NCI-H2107 treated with DMSO at 0.1 percent for 48 hours (cell line): ENCODE data around the gene CDCP1.
A peak's percentile ranks its signal among the peaks of the same experiment; 100 is the strongest.

Source experiments
- DNase-seq: peaks from one replicate; lab custom pipeline; 2025; ENCODE audit not compliant: unreplicated experiment; lab: John Stamatoyannopoulos, UW

The CDCP1 gene, protein sequence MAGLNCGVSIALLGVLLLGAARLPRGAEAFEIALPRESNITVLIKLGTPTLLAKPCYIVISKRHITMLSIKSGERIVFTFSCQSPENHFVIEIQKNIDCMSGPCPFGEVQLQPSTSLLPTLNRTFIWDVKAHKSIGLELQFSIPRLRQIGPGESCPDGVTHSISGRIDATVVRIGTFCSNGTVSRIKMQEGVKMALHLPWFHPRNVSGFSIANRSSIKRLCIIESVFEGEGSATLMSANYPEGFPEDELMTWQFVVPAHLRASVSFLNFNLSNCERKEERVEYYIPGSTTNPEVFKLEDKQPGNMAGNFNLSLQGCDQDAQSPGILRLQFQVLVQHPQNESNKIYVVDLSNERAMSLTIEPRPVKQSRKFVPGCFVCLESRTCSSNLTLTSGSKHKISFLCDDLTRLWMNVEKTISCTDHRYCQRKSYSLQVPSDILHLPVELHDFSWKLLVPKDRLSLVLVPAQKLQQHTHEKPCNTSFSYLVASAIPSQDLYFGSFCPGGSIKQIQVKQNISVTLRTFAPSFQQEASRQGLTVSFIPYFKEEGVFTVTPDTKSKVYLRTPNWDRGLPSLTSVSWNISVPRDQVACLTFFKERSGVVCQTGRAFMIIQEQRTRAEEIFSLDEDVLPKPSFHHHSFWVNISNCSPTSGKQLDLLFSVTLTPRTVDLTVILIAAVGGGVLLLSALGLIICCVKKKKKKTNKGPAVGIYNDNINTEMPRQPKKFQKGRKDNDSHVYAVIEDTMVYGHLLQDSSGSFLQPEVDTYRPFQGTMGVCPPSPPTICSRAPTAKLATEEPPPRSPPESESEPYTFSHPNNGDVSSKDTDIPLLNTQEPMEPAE

DNA sequence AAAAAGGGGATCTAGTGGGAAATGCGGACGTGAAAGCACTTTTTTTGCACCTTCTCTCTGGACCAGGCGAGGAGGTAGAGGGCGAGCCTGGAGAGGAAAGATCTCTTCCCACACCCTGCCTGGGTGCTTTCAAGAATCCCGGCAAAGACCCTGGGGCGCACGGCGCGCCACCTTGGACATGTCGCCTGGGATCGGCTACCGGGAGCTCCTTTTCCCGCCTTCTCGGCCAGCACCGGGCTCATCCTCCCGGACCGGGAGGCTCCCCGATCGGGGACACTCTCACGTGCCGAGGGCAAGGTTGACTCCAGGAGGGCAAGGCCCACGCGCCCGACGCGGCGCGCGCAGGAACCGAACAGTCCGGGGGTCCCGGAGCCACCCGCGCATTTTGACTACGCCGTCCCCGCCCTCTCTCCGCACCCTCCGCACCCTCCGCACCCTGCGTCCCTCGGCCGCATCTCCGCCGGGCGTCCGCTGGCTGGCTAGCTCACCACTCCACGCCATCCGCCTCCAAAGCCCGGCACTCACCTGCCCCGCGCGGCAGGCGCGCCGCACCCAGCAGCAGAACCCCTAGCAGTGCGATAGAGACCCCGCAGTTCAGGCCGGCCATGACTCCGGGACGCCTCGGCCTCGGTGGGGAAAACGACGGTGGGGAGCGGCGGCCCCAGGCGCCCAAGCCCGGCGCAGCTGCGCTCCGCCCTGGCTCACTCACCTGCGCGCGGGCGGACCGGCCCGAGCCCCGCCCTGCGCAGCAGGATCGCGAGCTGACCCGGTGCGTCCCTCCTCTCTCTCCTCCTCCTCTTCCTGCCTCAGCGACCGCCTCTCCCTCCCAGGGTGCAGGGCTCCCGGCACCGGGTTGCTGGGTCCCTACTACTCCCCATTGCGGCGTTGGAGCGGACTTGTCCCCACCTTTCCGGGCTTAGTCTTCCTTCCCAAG, at the start of gene CDCP1:
TSS of gene CDCP1 (minus strand) at position 698 of the 934 bp plus-strand sequence. CDS start at position 607, 91 bp downstream.
- DNase-seq: no peak

DNA sequence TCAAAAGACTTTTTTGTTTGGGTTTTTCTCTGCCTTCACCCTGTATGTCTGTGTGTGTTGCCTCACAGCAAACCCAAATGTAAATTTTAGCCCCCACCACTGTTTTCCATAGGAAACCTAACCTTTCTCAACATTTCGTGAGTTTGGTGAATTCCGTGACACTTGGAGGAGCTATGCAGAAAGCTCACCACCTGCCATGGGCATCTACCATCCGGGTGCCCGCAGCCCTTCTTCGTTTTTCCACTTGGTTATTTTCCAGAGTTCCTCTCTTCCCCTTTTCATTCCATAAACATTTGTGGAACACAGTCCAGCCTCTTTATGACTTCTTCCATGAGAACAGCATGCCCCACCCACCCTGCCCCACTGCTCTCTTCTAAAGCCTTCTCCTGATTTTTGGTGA, 48.6 kb upstream of the CDCP1 start:
- no peak for DNase-seq

DNA sequence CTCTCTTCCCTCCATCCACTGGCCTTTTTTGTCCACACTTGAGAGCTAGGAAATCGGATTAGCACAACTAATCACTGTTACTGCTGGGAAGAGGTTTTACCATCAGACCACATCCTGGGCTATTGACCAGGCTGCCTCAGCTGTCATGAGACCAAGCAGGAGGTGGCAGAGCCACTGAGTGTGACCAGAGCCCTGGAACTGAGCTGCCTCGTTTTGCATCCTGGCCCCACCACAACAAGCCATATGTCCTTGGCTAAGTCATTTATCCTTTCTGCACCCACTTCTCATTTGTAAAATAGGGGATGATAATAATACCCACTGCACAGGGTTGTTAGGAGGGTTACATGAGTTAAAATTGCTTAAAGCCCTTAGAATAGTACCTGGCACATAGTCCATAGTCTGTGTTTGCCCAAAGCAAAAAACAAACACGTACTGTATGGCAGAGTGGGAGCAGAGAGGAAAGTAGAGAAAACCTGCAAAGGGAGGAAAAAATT, 45.8 kb upstream of the CDCP1 start:
- DNase-seq: no peak

DNA sequence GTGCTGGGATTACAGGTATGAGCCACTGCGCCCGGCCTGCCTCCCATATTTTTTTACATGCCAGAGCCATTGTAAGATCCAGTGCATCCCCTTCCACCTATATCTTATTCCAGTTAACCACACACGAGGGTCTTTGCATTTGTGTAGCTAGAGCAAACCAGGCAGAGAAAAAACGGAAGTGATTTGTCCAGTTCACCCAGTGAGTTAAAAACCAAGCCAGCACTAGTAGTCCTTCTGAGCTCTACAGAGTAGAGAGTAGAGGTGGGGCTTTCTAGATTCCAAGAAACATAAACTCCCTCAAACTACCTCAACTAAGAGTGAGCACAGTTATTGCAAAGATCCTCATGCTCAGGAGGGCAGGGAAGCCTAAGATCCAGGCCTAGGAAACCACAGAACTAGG, 45.2 kb upstream of the CDCP1 start:
- DNase-seq: no peak

DNA sequence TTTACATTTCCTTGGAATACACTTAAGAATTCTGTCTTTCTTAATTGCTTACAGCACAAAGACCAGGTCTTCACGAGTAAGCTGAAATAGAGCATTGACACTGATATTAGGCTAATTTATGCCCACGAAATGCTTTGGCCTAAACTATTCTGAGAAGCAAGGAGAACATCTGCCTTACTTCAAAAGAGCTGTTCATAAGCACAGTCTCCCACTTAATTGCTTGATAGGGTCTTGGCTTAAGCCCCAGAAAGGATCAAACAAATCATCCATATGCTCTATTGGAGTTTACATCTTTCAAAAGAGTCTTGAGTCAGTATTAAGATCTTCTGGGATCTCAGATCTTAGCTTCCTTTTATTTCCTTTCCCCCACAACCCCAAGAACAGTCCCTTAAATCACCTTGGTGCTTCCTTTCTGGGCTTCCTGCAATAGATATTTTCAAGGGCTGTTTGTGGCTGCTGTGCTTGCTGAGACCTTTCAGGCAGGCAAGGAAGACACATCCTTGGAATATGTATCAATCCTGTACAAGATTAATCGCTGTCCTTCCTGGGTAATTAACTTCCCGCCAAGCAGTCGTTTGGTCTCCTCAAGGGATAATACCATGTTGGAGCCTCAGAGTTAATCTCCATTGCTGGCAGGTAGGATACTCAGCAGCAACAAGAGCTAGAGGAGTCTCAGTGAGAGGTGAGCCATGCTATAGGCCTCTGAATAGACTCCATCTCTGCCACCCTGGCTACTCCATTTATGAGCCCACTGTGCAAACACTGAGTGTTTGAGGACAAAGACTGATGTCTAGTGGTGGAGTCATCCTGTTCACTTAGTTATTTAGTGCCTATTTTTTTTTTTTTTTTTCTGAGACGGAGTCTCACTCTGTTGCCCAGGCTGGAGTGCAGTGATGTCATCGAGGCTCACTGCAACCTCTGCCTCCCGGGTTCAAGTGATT, 42.8 kb upstream of the CDCP1 start:
- DNase-seq: no peak

DNA sequence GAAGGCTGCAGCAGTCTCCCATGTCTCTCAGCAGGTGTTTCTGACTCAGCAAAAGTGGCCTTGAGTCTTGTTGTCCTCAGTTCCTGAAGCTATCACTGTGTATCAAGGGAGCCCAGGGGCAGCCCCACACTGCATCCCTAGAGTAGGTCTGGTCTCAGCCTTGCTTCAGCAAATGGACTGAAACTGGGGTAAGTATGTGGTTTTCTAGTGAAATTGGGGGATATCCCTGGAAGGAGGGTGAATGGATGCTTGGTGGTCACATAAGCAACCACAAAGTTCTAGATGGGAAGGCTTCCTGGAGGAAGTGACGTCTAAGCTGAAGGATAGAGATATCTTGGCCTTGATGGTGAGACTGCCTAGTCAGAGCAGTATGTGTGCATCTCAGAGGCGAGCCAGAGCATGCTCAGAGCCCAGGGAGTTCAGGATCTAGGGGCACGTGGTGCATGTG, 41.5 kb upstream of the CDCP1 start:
- no peak for DNase-seq

DNA sequence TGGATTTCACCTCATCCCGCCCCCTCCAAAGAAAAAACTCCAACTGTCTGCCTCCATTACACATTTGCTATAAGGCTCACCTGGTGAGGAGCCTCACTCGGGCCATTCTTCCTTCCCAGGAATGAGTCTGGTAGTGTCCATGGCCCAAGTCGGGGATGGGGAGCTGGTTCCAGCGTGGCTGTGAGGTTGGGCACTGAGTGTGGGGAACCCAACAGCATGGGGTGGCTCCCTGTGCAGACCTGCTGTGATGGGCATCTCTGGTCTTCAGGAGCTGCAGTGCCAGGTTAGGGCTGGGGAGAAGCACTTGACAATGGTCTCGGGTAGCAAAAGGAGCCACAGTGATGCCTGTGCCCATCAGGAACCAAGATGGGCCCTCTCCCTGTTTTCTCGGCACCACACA, 40.7 kb upstream of the CDCP1 start:
- DNase-seq: no peak

DNA sequence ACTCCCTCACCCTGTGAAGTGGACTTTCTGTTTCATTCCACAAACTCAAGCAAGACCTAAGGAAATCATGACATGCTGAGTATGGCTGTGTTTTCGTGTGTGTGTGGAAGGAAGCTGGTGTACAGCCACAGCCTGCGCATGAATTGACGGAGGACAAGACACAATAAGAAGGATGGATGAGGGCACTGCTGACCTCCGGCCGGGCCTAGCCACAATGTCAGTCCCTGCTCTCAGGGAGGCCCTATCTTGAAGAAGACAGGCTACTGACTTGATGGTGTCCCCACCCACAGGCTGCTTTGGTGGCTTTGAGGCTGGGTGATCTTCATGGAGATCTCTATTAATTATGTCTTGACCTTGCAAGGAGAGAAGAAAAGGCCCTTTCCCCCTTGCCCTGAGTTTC, 39.3 kb upstream of the CDCP1 start:
- DNase-seq: no peak

DNA sequence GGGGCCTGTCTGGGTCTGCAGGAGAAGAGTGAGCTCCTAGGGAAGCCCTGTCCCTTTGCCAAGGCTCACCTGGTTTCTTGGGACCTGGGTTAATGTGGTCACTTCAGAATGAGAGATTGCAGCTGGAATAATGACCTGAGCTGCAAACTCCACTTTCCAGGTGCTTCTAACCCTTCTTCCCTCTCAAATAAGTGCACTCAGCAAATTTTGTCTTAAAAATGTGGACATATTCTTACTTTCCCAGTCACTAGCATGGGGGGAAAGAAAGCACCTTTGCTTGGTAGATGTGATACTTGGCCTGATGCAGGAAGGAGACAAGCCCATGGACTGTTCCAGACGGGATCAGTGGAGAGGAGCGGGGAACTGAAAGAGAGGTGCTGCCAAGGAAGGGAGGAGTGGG, 38.9 kb upstream of the CDCP1 start:
- DNase-seq: no peak

DNA sequence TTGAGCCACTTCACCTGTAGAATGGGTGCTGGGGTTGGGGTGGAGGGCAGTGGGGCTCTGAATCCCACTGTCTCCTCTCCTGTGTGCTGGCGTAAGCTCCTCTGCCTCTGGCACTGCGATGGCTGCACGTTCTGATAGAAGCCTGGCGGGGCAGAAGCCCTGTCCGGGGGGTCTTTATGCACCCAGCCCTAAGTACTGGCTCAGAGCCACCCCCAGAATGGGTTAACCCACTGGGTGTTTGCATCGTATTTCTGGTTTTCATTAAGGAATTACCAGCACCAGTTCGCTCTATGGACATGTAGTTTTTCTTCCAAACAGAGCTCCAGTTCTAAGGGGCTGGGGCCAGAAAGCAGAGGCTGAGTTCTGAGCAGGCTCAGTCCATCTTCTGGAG, 37.7 kb upstream of the CDCP1 start:
- DNase-seq: no peak

DNA sequence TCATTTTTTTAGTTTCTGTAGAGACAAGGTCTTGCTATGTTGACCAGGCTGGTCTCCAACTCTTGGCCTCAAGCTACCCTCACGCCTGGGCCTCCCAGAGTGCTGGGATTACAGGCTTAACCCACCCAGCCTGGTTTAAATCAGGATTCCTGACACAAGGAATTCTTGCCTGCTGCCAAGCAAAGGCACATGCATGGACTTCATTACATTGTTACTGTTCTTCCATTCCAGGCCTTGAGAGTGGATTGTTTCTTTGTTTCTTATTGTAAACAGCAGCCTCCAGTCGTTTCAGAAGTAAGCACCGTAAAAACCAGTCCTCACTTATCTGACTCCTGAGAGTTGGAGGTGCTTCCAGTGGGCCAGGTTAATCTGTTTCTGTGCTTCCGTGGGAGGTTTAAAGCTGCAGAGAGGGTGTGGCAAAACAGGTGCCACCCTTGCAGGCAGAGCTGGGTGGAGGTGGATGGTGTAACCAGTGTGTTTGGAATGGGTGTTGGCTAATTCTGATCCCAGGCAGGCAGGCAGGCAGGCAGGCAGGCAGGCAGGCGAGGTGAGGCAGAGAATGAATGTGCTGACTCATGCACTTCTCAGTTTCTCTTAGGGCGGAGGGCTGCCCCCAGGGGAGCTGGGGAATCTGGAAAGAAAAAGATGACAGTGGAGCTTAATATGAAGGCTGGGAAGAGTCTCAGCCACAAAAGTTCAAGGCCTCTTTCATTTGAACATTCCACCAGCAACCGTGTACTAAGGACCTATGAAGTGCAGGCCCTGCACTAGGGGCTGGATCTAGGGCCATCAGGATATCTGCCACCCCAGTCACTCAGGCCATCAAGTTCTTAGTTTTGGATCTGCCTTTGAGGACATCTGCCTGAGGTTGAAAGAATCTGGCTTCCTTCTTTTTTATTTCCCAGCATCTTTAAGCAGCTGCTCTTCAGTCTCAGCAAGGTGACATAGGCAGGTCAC, 37.0 kb upstream of the CDCP1 start:
- peak; percentile 36 for DNase-seq

DNA sequence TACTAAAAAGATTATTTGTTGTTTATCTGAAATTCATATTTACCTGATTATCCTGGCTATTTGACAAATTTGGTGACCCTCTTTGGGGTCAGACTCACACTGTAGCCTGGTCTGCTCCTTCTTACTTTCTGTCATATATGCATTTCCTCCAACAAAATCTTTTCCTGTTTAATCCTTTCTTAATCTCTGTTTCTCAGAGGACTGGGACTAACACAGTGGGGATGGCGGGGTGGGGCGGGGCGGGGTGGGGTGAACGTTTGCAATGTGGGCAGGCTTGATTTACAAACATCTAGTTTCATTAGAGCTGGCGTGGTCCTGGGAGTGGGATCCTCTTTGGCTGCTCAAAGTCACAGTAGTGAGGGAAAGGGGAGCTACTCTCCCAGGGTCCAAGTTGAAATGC, 35.3 kb upstream of the CDCP1 start:
- DNase-seq: no peak

DNA sequence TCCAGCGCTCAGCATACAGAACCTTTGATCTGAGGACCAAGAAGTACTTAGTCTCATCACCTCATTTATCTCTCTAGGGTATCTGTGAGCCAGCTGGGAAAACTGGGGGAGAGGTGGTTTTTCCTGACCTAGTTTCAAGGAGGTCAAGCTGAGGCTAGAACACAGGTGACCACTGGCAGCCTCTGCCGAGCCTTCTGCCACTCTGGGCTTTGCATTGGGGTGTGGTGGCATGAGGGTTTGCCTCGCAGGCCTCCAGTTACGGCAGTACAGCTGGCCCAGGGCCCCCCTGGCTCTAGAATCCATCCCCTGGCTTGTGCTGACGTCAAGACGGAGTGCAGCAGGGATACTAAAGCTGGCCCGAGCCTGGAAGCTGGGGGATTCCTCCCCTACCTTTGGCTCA, 34.7 kb upstream of the CDCP1 start:
- DNase-seq: no peak

DNA sequence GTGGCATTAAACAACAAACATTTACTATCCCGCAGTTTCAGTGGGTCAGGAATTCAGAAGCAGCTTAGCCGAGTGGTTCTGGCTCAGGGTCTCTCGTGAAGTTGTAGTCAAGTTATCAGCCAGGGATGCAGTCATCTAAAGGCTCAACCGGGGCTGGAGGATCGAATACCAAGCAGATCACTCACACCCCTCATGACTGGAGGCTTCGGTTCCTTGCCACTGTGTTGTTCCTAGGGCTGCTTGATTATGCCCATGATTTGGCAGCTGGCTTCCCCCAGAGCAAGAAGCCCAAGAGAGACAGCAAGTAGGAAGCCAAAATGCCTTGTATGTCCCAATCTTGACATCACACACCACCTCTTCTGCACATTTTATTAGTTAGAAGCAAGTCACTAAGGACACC, 33.9 kb upstream of the CDCP1 start:
- DNase-seq: no peak

DNA sequence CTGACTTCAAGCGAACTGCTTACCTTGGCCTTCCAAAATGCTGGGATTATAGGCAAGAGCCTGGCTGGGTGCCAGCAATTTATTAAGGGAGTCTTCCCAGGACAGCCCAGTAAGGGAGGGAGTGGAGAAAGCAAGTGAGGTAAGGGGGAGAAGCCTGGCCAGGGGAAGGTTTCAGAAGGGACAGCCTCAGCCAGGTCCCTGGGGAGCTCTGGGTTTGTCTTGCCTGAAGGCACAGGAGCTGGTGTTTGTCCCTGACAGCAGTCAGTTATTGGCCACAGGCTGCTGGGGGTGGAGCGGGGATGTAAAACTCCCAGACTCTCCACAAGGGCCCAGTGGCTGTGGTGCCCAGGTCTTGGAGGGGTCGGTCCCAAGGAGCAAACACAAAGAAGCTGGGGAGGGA, 33.0 kb upstream of the CDCP1 start:
- DNase-seq: no peak

DNA sequence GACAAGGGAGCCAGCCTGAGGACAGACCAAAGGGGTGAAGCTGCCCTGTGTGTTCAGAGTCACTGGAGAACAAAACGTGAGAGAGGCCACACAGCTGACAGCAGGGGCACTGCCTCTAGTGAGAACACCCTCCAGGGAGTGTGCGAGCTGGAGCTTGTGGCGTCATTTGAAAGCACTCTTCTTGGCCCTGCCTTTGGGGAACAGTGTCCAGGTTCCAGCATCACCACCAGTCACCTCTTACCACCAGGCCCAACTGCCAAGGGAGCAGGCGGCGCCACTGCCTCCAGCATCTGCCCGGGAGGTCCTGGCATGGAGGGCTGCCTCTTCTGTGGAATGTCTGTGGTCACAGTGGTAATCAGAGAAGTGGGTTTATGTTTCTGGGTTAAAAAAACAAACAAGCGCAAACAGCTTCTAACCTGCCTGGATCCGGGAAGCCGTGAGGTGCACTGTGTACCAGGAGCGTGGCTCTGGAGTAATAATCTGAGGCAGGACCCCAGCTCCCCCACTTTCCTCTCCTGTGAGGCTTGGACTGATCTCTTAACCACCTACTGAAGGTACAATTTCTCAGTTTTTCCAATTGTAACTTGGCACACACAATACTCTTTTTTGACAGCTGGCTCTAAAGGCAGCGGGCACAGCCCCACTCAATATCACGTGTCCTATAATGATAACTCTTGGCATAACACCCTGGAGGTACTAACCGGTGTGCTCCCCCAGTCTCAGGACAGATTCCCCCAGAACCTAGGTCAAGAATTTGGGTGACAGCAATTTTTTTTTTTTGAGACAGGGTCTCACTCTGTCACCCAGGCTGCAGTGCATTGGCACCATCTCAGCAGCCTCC, 32.2 kb upstream of the CDCP1 start:
- DNase-seq: peak; percentile 22

DNA sequence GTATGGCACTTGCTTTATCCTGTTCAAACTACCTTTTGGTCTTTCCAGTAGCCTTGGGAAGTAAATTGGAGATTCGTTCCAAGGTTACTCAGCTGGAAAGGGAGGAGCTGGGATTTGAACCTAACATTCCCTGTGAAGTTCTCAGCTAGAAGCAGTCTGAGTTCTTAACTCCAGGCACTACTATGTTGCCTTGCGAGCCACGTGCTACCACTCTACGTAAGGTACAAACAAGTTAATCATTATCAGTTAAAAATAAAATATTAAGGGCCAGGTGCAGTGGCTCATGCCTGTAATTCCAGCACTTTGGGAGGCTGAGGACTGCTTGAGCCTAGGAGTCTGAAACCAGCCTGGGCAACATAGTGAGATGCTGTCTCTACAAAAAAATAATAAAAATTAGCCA, 30.7 kb upstream of the CDCP1 start:
- DNase-seq: no peak

DNA sequence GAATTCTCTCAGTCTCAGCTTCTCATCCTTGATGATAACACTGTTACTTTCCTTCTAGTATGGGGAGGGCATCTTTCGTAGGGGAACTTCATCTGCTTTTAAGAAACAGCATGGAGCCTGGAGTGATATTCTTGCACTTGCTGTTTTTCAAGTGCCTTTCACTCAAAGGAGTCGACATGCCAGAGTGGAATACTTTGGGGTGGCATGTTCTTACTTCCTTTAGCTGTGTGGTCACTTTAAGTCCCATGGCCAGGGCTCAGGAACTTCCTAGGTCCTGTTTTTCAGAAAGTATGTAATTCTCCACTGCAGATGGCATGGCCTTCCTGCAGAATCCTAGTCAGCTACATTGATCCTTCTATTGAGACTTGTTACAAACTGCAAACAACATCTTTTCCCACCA, 28.1 kb upstream of the CDCP1 start:
- DNase-seq: no peak
